ENCODE data around the gene HEATR1. TPM values are rescaled to one million over a fixed set of nuclear protein-coding genes. Genes with fewer than 3 reads are reported as not detected.

The HEATR1 gene
- total RNA-seq, 6 experiments from 2014 or later, result 34.5 to 43.6 (median 39.2) TPM

DNA sequence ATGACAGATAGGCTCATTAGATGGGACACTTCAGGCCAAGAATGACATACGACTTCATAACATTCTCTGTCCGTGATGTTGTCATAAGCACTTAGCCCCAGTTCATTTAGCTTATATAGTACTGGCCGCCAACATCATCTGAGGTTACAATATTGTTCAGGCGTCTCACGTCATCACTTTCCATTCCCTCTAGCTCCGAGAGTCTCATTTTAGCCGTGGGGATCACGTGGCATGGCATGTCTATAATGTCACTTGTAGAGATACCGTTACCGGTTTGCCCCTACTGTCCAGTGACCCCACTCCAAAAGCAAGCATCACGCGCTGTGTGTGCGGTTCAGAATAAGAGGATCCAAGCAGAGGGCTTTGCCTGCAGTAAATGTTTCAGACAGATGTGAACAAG is 34.6 kb upstream of the HEATR1 start:
- TF ChIP-seq, protein P1, sequence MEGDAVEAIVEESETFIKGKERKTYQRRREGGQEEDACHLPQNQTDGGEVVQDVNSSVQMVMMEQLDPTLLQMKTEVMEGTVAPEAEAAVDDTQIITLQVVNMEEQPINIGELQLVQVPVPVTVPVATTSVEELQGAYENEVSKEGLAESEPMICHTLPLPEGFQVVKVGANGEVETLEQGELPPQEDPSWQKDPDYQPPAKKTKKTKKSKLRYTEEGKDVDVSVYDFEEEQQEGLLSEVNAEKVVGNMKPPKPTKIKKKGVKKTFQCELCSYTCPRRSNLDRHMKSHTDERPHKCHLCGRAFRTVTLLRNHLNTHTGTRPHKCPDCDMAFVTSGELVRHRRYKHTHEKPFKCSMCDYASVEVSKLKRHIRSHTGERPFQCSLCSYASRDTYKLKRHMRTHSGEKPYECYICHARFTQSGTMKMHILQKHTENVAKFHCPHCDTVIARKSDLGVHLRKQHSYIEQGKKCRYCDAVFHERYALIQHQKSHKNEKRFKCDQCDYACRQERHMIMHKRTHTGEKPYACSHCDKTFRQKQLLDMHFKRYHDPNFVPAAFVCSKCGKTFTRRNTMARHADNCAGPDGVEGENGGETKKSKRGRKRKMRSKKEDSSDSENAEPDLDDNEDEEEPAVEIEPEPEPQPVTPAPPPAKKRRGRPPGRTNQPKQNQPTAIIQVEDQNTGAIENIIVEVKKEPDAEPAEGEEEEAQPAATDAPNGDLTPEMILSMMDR (IDR thresholded peaks at IDR 0.05), result no peak
- Mint-ChIP-seq H3K9me3 (peaks cover 11% of the 10 kb centered on the region), H3K27ac (no peak overlapping the region), H3K27me3 (ENCODE audit: insufficient read depth) (no peaks in the 10 kb centered on the region), H3K4me1 (ENCODE audit: low read depth) (no peaks in the 10 kb centered on the region), H3K36me3 (ENCODE audit: low read depth) (no peaks in the 10 kb centered on the region), H3K4me3 (no peak overlapping the region)
- no peak for DNase-seq

DNA sequence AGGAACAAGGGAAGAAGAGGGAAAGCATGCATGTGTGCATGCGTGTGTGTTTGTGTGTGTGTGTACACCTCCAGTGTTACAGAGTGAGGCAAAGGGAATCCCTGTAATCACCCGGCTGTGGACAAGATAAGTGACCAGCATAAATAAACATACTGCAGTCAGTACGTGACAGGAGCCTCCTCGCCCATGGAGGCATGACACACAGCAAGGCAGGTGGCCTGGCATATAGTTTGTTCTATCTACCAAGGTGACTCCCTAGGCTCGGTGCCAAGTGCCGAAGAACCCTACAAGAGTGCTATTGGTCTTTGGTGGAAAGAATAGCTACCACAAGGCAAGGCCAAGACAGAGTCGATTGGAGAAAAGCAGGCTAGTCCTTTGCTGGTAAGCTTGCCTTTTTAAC is 31.7 kb upstream of the HEATR1 start:
- peaks cover 16% of the 10 kb centered on the region for H3K9me3 Mint-ChIP-seq
- H3K27me3 Mint-ChIP-seq (ENCODE audit: insufficient read depth), result peaks cover 2% of the 10 kb centered on the region
- no peak overlapping the region for H3K27ac Mint-ChIP-seq
- H3K4me3 Mint-ChIP-seq, result no peak overlapping the region
- no peaks in the 10 kb centered on the region for H3K36me3 Mint-ChIP-seq (ENCODE audit: low read depth)
- TF ChIP-seq, protein P1 (IDR thresholded peaks at IDR 0.05), result no peak
- DNase-seq, result no peak
- H3K4me1 Mint-ChIP-seq (ENCODE audit: low read depth), result no peaks in the 10 kb centered on the region

DNA sequence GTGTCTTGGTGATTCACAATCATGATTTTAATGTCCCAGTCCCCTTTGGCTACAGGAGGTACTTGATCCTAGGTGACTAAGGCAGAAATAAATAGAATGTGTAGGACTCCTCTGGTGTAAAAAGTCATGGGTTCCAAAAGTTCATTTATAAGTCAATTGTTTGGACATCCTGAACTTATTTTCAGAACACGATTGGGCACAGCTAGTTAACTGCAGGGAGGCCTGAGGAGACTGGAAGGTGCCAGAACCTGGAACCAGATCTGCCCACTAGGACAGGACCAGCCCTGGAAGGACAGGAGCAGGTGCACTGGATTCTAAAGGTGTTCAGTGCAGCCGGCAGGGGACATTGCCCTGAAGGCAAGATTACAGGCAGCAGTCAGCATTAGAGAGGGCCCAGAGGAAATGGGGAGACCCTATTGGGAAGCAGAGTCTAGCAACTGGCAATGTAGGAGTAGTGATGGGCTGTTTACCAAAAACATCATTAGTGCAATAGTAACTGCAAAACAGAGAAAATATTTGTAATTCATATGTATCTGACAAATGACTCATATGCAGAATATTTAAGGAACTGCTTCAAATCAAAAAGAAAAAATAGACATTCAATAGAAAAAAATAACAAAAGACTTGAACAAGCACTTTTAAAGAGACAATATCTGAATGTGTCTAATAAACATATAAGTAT is 23.6 kb upstream of the HEATR1 start:
- H3K4me1 Mint-ChIP-seq (ENCODE audit: low read depth), result no peaks in the 10 kb centered on the region
- TF ChIP-seq, protein P1 (IDR thresholded peaks at IDR 0.05), result no peak
- H3K9me3 Mint-ChIP-seq, result no peaks in the 10 kb centered on the region; the same call in 1 of the 2 replicates
- H3K36me3 Mint-ChIP-seq (ENCODE audit: low read depth), result no peaks in the 10 kb centered on the region
- no peak for DNase-seq
- no peak overlapping the region for H3K27ac Mint-ChIP-seq
- H3K4me3 Mint-ChIP-seq, result no peak overlapping the region
- peaks cover 2% of the 10 kb centered on the region for H3K27me3 Mint-ChIP-seq (ENCODE audit: insufficient read depth)

DNA sequence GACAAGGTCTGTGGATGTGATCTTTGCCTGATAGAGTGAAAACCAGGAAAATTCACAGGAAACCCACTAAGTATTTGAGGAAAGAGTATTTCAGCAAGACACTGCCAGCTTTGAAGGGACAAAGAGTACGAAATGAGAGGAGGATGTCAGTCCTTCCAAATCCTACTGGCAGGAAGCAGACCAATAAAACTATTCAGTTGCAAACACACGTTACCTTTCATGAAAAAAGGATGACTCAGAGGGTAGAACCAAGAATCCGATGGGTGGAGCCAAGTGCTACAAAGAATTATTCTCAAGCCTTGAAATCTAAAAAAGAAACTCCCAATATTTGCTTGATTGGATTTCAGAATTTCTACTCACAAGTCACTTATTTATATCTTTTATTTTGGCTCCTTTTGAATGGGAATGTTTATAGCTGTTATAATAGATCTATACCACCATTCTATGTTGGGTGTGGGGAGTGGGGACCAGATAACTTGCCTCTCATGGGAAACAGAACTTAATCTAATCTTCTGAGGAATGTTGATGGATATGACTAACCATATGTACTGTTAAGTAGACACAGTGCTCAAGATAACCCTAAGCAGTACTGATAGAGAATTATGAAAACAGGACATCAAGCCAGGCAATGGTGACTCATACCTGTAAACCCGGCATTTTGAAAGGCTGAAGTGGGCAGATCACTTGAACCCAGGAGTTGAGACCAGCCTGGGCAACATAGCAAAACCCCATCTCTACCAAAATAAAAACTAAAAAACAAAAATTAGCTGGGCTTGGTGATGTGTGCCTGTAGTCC is 19.3 kb upstream of the HEATR1 start:
- Mint-ChIP-seq H3K27ac (no peak overlapping the region), H3K27me3 (ENCODE audit: insufficient read depth) (peaks cover 2% of the 10 kb centered on the region), H3K36me3 (ENCODE audit: low read depth) (no peaks in the 10 kb centered on the region), H3K4me1 (ENCODE audit: low read depth) (no peaks in the 10 kb centered on the region), H3K9me3 (peaks cover 7% of the 10 kb centered on the region; the same call in 1 of the 2 replicates), H3K4me3 (no peak overlapping the region)
- TF ChIP-seq, protein P1 (IDR thresholded peaks at IDR 0.05), result no peak
- no peak for DNase-seq

DNA sequence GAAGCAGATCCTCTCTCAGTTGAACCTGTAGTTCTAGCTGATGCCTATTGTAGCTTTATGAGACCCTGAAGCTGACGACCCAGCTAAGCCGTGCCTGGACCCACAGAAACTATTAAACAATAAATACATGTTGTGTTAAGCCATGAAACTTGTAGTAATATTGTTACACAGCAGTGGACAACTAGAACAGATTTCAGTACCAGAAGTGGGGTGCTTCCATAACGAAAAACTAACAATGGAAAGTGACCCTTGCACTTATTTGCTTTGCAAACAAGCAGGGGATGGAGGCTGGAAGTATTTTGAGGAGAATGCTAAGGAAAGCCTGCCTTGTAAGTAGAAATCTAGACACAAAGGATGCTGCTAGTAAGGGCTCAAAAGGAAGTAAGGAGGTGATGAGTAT is 18.1 kb upstream of the HEATR1 start:
- no peak for DNase-seq
- peaks cover 2% of the 10 kb centered on the region for H3K27me3 Mint-ChIP-seq (ENCODE audit: insufficient read depth)
- H3K4me1 Mint-ChIP-seq (ENCODE audit: low read depth), result no peaks in the 10 kb centered on the region
- peaks cover 7% of the 10 kb centered on the region; the same call in 1 of the 2 replicates for H3K9me3 Mint-ChIP-seq
- no peak overlapping the region for H3K27ac Mint-ChIP-seq
- no peaks in the 10 kb centered on the region for H3K36me3 Mint-ChIP-seq (ENCODE audit: low read depth)
- TF ChIP-seq, protein P1 (IDR thresholded peaks at IDR 0.05), result no peak
- no peak overlapping the region for H3K4me3 Mint-ChIP-seq
